Measurements from ENCODE around the gene M1AP.

GRCh38 chr2:74653589-74653984 is 5.5 kb upstream of the M1AP start:
- TF ChIP-seq, protein P1, sequence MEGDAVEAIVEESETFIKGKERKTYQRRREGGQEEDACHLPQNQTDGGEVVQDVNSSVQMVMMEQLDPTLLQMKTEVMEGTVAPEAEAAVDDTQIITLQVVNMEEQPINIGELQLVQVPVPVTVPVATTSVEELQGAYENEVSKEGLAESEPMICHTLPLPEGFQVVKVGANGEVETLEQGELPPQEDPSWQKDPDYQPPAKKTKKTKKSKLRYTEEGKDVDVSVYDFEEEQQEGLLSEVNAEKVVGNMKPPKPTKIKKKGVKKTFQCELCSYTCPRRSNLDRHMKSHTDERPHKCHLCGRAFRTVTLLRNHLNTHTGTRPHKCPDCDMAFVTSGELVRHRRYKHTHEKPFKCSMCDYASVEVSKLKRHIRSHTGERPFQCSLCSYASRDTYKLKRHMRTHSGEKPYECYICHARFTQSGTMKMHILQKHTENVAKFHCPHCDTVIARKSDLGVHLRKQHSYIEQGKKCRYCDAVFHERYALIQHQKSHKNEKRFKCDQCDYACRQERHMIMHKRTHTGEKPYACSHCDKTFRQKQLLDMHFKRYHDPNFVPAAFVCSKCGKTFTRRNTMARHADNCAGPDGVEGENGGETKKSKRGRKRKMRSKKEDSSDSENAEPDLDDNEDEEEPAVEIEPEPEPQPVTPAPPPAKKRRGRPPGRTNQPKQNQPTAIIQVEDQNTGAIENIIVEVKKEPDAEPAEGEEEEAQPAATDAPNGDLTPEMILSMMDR (IDR thresholded peaks at IDR 0.05): no peak
- TF ChIP-seq POLR2A (IDR thresholded peaks at IDR 0.05): no peak

Measured in heart left ventricle (tissue), 13 donors.